HEK293 (cell line): ENCODE data around the gene DPYSL3.

Source experiments
- CTCF ChIA-PET: fragments of 350-600 bp; formaldehyde crosslinking; extraction: SDS; loops from one replicate; lab custom pipeline; 2021; ENCODE audit warnings: antibody characterized with exemption; lab: Yijun Ruan, JAX
- POLR2A ChIA-PET: fragments of 300-600 bp; formaldehyde crosslinking; extraction: SDS; loops from one replicate; lab custom pipeline; 2020; ENCODE audit warnings: antibody characterized with exemption, inconsistent platforms; lab: Yijun Ruan, JAX
- H3K27ac ChIP-seq: fragments of 200-500 bp; sonication (Bioruptor generic); 2 replicates; pipeline ENCODE4 v1.5.1; 2014; ENCODE audit warnings: low read depth, low read length, control low read depth, inconsistent platforms; ENCODE audit errors: extremely low read depth
- H3K36me3 ChIP-seq, 2 experiments: fragments of 200-500 bp in 1 of 2; sonication (Bioruptor generic) in 1 of 2; 1 replicate in 1 of 2; 2 replicates in 1 of 2; pipeline ENCODE4 v1.5.1; 2014 to 2017; ENCODE audit warnings: inconsistent platforms in 2 of 2, low read length in 2 of 2; ENCODE audit not compliant: control insufficient read depth in 2 of 2, insufficient read depth in 1 of 2
- H3K4me1 ChIP-seq: fragments of 200-500 bp; sonication (Bioruptor generic); 2 replicates; pipeline ENCODE4 v1.5.1; 2014; ENCODE audit warnings: mild to moderate bottlenecking, low read length, inconsistent platforms; ENCODE audit not compliant: control insufficient read depth, insufficient read depth
- H3K4me3 ChIP-seq: 2 replicates; pipeline ENCODE4 v1.5.1; 2011; ENCODE audit warnings: low read depth, mild to moderate bottlenecking, control low read depth, low read length, moderate library complexity
- H3K9me3 ChIP-seq: fragments of 200-500 bp; sonication (Bioruptor generic); 2 replicates; pipeline ENCODE4 v1.5.1; 2014; ENCODE audit warnings: low read depth, low read length, inconsistent platforms; ENCODE audit not compliant: control insufficient read depth, insufficient read depth
- GLIS2 ChIP-seq: fragments of 450-650 bp; formaldehyde crosslinking; IDR thresholded peaks from 2 replicates; pipeline ENCODE4 v1.5.1; 2016; ENCODE audit warnings: missing biosample characterization, missing genetic modification characterization
- KLF9 ChIP-seq: fragments of 450-650 bp; formaldehyde crosslinking; IDR thresholded peaks from 2 replicates; pipeline ENCODE4 v1.5.1; 2016; ENCODE audit warnings: missing biosample characterization, missing genetic modification characterization, low read depth
- OSR2 ChIP-seq: fragments of 450-650 bp; formaldehyde crosslinking; IDR thresholded peaks from 2 replicates; pipeline ENCODE4 v1.5.1; 2016; ENCODE audit warnings: missing biosample characterization, missing genetic modification characterization
- ZFP41 ChIP-seq: fragments of 450-650 bp; formaldehyde crosslinking; IDR thresholded peaks from 2 replicates; pipeline ENCODE4 v1.5.1; 2016; ENCODE audit warnings: missing biosample characterization, missing genetic modification characterization, borderline replicate concordance
- ZNF132 ChIP-seq: fragments of 450-650 bp; formaldehyde crosslinking; IDR thresholded peaks from 2 replicates; pipeline ENCODE4 v1.5.1; 2017; ENCODE audit warnings: missing biosample characterization, missing genetic modification characterization, borderline replicate concordance
- ZNF202 ChIP-seq: fragments of 450-650 bp; formaldehyde crosslinking; IDR thresholded peaks from 2 replicates; pipeline ENCODE4 v1.5.1; 2016; ENCODE audit warnings: missing biosample characterization, missing genetic modification characterization, borderline replicate concordance
- ZNF223 ChIP-seq: fragments of 450-650 bp; formaldehyde crosslinking; IDR thresholded peaks from 2 replicates; pipeline ENCODE4 v1.5.1; 2016; ENCODE audit warnings: missing biosample characterization, missing genetic modification characterization
- ZNF23 ChIP-seq: fragments of 450-650 bp; formaldehyde crosslinking; IDR thresholded peaks from 2 replicates; pipeline ENCODE4 v1.5.1; 2016; ENCODE audit warnings: missing biosample characterization, missing genetic modification characterization, borderline replicate concordance
- ZNF391 ChIP-seq: fragments of 450-650 bp; formaldehyde crosslinking; IDR thresholded peaks from 2 replicates; pipeline ENCODE4 v1.5.1; 2016; ENCODE audit warnings: low read depth, missing biosample characterization, missing genetic modification characterization, borderline replicate concordance
- ZNF426 ChIP-seq: fragments of 450-650 bp; formaldehyde crosslinking; IDR thresholded peaks from 2 replicates; pipeline ENCODE4 v1.5.1; 2017; ENCODE audit warnings: missing biosample characterization, missing genetic modification characterization, mild to moderate bottlenecking, inconsistent platforms, moderate library complexity
- ZNF529 ChIP-seq: fragments of 450-650 bp; formaldehyde crosslinking; IDR thresholded peaks from 2 replicates; pipeline ENCODE4 v1.5.1; 2017; ENCODE audit warnings: missing genetic modification characterization, missing biosample characterization; ENCODE audit not compliant: insufficient replicate concordance
- ZNF561 ChIP-seq: fragments of 450-650 bp; IDR thresholded peaks from 2 replicates; pipeline ENCODE4 v1.5.1; 2018; ENCODE audit warnings: missing biosample characterization, missing genetic modification characterization, borderline replicate concordance
- ZNF626 ChIP-seq: fragments of 450-650 bp; sonication (Bioruptor Pico); formaldehyde crosslinking; IDR thresholded peaks from 2 replicates; pipeline ENCODE4 v1.5.1; 2018; ENCODE audit warnings: missing biosample characterization, missing genetic modification characterization, inconsistent platforms
- ZNF701 ChIP-seq: fragments of 450-650 bp; formaldehyde crosslinking; IDR thresholded peaks from 2 replicates; pipeline ENCODE4 v1.5.1; 2016; ENCODE audit warnings: missing biosample characterization, missing genetic modification characterization
- ZNF707 ChIP-seq: fragments of 450-650 bp; formaldehyde crosslinking; IDR thresholded peaks from 2 replicates; pipeline ENCODE4 v1.5.1; 2016; ENCODE audit warnings: missing biosample characterization, missing genetic modification characterization
- TF ChIP-seq, protein P1 (sequence below): fragments of 450-650 bp; formaldehyde crosslinking; IDR thresholded peaks from 2 replicates; pipeline ENCODE4 v1.5.1; 2016; ENCODE audit warnings: missing biosample characterization, missing genetic modification characterization
- TF ChIP-seq, protein P2 (sequence below): fragments of 450-650 bp; formaldehyde crosslinking; IDR thresholded peaks from 2 replicates; pipeline ENCODE4 v1.5.1; 2016; ENCODE audit warnings: missing biosample characterization, missing genetic modification characterization
- TF ChIP-seq, protein P3 (sequence below): fragments of 450-650 bp; formaldehyde crosslinking; IDR thresholded peaks from 2 replicates; pipeline ENCODE4 v1.5.1; 2016; ENCODE audit warnings: missing biosample characterization, missing genetic modification characterization
- TF ChIP-seq, protein P4 (sequence below): fragments of 450-650 bp; formaldehyde crosslinking; conservative IDR thresholded peaks from 2 replicates; pipeline ENCODE4 v1.5.1; 2016; ENCODE audit warnings: low read depth, missing biosample characterization, missing genetic modification characterization

DPYSL3 gene

DNA sequence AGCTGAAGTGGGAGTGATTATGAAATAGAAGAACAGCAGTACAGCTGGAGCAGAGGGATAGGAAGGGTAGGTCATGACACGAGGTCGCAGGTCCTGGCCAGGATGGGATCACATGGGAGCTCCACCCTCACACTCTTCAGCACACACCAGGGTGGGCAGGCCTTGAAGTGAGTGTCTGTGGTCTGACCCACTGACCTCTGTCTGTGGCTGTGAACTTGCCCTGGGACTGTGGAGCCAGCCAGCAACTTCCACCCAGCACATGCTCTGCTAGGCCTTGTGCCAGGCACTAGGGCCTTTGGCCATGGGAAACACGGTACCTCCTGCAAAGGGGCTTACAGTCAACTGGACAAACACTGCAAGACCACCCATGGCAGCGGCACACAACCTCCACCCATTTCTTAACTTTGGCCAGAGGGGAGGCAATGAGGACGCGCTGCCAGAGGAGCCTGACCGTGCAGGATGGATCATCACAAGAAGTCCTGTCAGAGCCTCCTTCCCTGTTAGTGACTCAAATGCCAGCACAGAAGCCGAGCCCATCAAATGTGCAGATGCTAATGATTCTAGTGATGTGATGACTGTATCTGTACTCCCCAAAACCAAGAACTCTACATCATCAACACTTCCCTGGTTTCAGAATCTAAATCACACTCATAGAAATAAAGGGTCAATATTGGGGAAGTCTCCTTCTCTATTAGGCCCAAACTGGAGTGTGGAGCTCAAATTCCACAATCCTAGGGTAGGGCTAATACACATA is 113.6 kb downstream of the DPYSL3 start (continued):
- TF ChIP-seq, protein P1, sequence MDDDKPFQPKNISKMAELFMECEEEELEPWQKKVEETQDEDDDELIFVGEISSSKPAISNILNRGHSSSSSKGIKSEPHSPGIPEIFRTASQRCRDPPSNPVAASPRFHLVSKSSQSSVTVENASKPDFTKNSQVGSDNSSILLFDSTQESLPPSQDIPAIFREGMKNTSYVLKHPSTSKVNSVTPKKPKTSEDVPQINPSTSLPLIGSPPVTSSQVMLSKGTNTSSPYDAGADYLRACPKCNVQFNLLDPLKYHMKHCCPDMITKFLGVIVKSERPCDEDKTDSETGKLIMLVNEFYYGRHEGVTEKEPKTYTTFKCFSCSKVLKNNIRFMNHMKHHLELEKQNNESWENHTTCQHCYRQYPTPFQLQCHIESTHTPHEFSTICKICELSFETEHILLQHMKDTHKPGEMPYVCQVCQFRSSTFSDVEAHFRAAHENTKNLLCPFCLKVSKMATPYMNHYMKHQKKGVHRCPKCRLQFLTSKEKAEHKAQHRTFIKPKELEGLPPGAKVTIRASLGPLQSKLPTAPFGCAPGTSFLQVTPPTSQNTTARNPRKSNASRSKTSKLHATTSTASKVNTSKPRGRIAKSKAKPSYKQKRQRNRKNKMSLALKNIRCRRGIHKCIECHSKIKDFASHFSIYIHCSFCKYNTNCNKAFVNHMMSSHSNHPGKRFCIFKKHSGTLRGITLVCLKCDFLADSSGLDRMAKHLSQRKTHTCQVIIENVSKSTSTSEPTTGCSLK (tag by site-specific recombination) = no peak
- TF ChIP-seq, protein P2, sequence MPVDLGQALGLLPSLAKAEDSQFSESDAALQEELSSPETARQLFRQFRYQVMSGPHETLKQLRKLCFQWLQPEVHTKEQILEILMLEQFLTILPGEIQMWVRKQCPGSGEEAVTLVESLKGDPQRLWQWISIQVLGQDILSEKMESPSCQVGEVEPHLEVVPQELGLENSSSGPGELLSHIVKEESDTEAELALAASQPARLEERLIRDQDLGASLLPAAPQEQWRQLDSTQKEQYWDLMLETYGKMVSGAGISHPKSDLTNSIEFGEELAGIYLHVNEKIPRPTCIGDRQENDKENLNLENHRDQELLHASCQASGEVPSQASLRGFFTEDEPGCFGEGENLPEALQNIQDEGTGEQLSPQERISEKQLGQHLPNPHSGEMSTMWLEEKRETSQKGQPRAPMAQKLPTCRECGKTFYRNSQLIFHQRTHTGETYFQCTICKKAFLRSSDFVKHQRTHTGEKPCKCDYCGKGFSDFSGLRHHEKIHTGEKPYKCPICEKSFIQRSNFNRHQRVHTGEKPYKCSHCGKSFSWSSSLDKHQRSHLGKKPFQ = no peak
- no peak for TF ChIP-seq KLF9 (tag by site-specific recombination)
- TF ChIP-seq ZNF426 = no peak
- TF ChIP-seq ZNF202 (tag by site-specific recombination) = no peak
- no peak for TF ChIP-seq ZNF391 (tag by site-specific recombination)
- no peak for TF ChIP-seq ZNF626 (tag by site-specific recombination)
- no peak for TF ChIP-seq ZNF223

DNA sequence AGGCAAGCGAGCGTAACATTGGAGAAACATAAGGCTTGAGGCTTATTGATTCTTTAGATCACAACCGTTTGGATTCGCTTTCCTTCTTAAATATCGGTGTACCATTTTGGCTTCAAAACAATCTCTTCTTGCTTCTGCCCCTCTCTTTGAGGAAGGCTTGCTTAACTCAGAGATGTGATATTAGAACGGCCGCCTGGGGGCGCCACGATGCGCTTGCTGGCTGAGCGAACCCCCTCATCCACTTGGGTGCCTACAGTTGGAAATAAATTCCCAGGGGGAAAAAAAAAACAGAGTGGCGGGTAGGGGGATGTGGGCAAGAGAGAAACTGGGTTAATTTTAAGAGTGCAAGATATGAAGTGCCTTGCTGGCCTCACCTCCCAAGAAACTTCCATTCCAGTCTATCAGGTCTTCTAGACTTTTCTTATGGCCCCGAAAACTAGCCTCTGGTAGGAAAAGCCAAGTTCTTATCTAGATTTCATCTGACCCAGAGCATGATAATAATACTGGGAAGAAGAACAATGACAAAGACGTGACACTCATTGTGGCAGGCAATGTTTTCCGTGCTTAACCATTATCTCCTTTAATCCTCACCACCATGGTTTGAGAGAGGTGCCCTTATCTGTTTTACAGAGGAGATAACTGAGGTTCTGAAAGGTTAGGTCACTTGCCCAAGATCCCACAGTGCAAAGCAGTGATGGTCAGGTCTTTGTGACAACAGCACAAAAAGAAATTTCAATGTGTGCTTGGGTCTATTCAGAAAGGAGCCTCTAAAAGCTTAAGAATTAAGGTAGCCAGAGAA is 115.8 kb downstream of the DPYSL3 start:
- no peak overlapping the region for H3K27ac ChIP-seq
- H3K36me3 ChIP-seq = peaks cover 3 to 26% of the 10 kb centered on the region in 2 experiments; a peak in 2 of 3 replicates
- no peak overlapping the region for H3K4me3 ChIP-seq
- H3K9me3 ChIP-seq = no peaks in the 10 kb centered on the region
- ChIA-PET CTCF (interaction anchor here (1.0 to 1.2 kb wide), 3 partner anchors 24 to 184 kb away, joined by 4 to 6 read pairs (median 5); no protein-coding TSS in a partner anchor), POLR2A (no interaction called here)
- no peaks in the 10 kb centered on the region for H3K4me1 ChIP-seq
- TF ChIP-seq, protein P3, sequence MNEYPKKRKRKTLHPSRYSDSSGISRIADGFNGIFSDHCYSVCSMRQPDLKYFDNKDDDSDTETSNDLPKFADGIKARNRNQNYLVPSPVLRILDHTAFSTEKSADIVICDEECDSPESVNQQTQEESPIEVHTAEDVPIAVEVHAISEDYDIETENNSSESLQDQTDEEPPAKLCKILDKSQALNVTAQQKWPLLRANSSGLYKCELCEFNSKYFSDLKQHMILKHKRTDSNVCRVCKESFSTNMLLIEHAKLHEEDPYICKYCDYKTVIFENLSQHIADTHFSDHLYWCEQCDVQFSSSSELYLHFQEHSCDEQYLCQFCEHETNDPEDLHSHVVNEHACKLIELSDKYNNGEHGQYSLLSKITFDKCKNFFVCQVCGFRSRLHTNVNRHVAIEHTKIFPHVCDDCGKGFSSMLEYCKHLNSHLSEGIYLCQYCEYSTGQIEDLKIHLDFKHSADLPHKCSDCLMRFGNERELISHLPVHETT (tag by site-specific recombination) = no peak
- TF ChIP-seq ZNF132 (tag by site-specific recombination) (no peak), ZNF561 (tag by site-specific recombination) (no peak), ZNF529 (tag by site-specific recombination) (no peak), GLIS2 (no peak), ZNF23 (tag by site-specific recombination) (no peak), OSR2 (tag by site-specific recombination) (no peak), ZNF707 (tag by site-specific recombination) (no peak), ZNF701 (tag by site-specific recombination) (no peak), ZFP41 (no peak)
- TF ChIP-seq, protein P4, sequence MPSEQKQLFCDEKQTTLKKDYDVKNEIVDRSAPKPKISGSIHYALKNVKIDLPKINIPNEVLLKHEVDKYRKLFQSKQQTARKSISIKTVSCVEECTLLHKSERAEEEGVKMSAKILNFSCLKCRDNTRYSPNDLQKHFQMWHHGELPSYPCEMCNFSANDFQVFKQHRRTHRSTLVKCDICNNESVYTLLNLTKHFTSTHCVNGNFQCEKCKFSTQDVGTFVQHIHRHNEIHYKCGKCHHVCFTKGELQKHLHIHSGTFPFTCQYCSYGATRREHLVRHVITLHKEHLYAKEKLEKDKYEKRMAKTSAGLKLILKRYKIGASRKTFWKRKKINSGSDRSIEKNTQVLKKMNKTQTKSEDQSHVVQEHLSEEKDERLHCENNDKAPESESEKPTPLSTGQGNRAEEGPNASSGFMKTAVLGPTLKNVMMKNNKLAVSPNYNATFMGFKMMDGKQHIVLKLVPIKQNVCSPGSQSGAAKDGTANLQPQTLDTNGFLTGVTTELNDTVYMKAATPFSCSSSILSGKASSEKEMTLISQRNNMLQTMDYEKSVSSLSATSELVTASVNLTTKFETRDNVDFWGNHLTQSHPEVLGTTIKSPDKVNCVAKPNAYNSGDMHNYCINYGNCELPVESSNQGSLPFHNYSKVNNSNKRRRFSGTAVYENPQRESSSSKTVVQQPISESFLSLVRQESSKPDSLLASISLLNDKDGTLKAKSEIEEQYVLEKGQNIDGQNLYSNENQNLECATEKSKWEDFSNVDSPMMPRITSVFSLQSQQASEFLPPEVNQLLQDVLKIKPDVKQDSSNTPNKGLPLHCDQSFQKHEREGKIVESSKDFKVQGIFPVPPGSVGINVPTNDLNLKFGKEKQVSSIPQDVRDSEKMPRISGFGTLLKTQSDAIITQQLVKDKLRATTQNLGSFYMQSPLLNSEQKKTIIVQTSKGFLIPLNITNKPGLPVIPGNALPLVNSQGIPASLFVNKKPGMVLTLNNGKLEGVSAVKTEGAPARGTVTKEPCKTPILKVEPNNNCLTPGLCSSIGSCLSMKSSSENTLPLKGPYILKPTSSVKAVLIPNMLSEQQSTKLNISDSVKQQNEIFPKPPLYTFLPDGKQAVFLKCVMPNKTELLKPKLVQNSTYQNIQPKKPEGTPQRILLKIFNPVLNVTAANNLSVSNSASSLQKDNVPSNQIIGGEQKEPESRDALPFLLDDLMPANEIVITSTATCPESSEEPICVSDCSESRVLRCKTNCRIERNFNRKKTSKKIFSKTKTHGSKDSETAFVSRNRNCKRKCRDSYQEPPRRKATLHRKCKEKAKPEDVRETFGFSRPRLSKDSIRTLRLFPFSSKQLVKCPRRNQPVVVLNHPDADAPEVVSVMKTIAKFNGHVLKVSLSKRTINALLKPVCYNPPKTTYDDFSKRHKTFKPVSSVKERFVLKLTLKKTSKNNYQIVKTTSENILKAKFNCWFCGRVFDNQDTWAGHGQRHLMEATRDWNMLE = no peak
- TF ChIP-seq, protein P1 (tag by site-specific recombination) = no peak
